HepG2 (cell line): Measurements from ENCODE around the gene ALX3.

Experiments used
- RAD21 ChIP-seq: fragments of 450-650 bp; formaldehyde crosslinking; IDR thresholded peaks from 2 replicates; pipeline ENCODE4 v1.5.0; 2020; ENCODE audit warnings: mild to moderate bottlenecking
- ZNF33B ChIP-seq: sonication (generic); formaldehyde crosslinking; IDR thresholded peaks from 2 replicates; pipeline ENCODE4 v1.5.1; 2020; ENCODE audit warnings: mild to moderate bottlenecking, missing genetic modification reagents
- ZNF556 ChIP-seq: sonication (generic); formaldehyde crosslinking; IDR thresholded peaks from 2 replicates; pipeline ENCODE4 v1.4.0; 2020; ENCODE audit warnings: mild to moderate bottlenecking, missing genetic modification reagents, borderline replicate concordance
- ZNF776 ChIP-seq: sonication (generic); formaldehyde crosslinking; IDR thresholded peaks from 2 replicates; pipeline ENCODE4 v1.4.0; 2020; ENCODE audit warnings: mild to moderate bottlenecking, missing genetic modification reagents
- TF ChIP-seq, protein P1 (sequence below), 2 experiments: IDR thresholded peaks; 2 replicates each; pipeline ENCODE4 v1.6.1; 2011 to 2012; ENCODE audit warnings: low read length in 2 of 2, borderline replicate concordance in 1 of 2, low read depth in 1 of 2, mild to moderate bottlenecking in 1 of 2, moderate library complexity in 1 of 2
- TF ChIP-seq, protein P2 (sequence below): sonication (generic); formaldehyde crosslinking; IDR thresholded peaks from 2 replicates; pipeline ENCODE4 v1.5.0; 2020; ENCODE audit warnings: mild to moderate bottlenecking, missing genetic modification reagents, moderate library complexity
- TF ChIP-seq, protein P3 (sequence below): sonication (generic); formaldehyde crosslinking; IDR thresholded peaks from 2 replicates; pipeline ENCODE4 v1.4.0; 2020; ENCODE audit warnings: missing genetic modification reagents
- TF ChIP-seq, protein P4 (sequence below), 2 experiments: sonication (generic) in 1 of 2; formaldehyde crosslinking in 1 of 2; IDR thresholded peaks; 2 replicates each; pipeline versions ENCODE4 v1.5.1 to v1.6.1; 2011 to 2020; ENCODE audit warnings: borderline replicate concordance in 1 of 2, low read depth in 1 of 2, low read length in 1 of 2, mild to moderate bottlenecking in 1 of 2, missing genetic modification reagents in 1 of 2, moderate library complexity in 1 of 2

DNA sequence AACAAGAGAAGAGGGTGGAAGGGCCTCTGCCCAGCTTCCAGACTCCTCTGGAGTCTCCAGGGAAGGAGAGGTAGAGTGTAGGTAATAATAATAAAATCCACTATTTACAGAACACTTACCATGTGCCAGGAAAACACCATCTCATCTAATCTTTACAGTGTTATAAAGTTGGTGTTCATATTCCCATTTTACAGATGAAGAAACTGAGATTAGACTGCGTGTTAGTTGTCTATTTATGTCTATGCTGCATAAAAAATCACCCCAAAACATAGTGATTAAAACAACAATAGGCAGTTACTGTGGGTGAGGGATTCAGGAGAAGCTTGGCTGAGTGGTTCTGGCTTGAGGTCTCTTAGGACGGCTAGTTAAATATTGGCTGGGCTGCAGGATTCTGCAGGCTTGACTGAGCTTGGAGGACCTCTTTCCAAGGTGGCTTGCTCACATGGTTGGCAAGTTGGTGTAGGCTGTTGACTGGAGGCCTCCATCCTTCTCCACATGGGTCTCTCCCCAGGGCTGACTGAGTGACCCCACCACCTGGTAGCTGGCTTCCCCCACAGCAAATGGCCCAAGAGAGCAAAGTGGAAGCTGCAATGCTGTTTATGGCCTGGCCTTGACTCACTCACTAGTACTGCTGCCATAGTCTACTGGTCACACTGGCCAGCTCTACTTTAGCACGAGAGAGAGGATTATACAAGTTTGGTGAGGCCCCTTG lies 6.5 kb upstream of the ALX3 start:
- TF ChIP-seq, protein P1, sequence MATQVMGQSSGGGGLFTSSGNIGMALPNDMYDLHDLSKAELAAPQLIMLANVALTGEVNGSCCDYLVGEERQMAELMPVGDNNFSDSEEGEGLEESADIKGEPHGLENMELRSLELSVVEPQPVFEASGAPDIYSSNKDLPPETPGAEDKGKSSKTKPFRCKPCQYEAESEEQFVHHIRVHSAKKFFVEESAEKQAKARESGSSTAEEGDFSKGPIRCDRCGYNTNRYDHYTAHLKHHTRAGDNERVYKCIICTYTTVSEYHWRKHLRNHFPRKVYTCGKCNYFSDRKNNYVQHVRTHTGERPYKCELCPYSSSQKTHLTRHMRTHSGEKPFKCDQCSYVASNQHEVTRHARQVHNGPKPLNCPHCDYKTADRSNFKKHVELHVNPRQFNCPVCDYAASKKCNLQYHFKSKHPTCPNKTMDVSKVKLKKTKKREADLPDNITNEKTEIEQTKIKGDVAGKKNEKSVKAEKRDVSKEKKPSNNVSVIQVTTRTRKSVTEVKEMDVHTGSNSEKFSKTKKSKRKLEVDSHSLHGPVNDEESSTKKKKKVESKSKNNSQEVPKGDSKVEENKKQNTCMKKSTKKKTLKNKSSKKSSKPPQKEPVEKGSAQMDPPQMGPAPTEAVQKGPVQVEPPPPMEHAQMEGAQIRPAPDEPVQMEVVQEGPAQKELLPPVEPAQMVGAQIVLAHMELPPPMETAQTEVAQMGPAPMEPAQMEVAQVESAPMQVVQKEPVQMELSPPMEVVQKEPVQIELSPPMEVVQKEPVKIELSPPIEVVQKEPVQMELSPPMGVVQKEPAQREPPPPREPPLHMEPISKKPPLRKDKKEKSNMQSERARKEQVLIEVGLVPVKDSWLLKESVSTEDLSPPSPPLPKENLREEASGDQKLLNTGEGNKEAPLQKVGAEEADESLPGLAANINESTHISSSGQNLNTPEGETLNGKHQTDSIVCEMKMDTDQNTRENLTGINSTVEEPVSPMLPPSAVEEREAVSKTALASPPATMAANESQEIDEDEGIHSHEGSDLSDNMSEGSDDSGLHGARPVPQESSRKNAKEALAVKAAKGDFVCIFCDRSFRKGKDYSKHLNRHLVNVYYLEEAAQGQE (IDR thresholded peaks at IDR 0.05; ENCODE audit: borderline replicate concordance in 1 of 2, low read depth in 1 of 2, low read length in 2 of 2), result no peak
- TF ChIP-seq, protein P2, sequence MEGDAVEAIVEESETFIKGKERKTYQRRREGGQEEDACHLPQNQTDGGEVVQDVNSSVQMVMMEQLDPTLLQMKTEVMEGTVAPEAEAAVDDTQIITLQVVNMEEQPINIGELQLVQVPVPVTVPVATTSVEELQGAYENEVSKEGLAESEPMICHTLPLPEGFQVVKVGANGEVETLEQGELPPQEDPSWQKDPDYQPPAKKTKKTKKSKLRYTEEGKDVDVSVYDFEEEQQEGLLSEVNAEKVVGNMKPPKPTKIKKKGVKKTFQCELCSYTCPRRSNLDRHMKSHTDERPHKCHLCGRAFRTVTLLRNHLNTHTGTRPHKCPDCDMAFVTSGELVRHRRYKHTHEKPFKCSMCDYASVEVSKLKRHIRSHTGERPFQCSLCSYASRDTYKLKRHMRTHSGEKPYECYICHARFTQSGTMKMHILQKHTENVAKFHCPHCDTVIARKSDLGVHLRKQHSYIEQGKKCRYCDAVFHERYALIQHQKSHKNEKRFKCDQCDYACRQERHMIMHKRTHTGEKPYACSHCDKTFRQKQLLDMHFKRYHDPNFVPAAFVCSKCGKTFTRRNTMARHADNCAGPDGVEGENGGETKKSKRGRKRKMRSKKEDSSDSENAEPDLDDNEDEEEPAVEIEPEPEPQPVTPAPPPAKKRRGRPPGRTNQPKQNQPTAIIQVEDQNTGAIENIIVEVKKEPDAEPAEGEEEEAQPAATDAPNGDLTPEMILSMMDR (CRISPR knock-in tag), result no peak
- TF ChIP-seq ZNF556, result no peak
- TF ChIP-seq ZNF33B, result no peak
- TF ChIP-seq ZNF776, result no peak
- TF ChIP-seq, protein P3, sequence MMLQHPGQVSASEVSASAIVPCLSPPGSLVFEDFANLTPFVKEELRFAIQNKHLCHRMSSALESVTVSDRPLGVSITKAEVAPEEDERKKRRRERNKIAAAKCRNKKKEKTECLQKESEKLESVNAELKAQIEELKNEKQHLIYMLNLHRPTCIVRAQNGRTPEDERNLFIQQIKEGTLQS, result no peak
- TF ChIP-seq, protein P4, sequence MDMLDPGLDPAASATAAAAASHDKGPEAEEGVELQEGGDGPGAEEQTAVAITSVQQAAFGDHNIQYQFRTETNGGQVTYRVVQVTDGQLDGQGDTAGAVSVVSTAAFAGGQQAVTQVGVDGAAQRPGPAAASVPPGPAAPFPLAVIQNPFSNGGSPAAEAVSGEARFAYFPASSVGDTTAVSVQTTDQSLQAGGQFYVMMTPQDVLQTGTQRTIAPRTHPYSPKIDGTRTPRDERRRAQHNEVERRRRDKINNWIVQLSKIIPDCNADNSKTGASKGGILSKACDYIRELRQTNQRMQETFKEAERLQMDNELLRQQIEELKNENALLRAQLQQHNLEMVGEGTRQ (IDR thresholded peaks at IDR 0.05; ENCODE audit: low read depth, low read length), result no peak
- TF ChIP-seq, protein P4 (CRISPR knock-in tag; IDR thresholded peaks at IDR 0.05; ENCODE audit: borderline replicate concordance), result no peak
- no peak for TF ChIP-seq RAD21 (CRISPR knock-in tag)
